ENCODE data around the gene RAB3IP.
A peak's percentile ranks its signal among the peaks of the same experiment; 100 is the strongest.
"Not testable (repeated sequence)": the region's sequence is repeated elsewhere in the genome, so short reads cannot be mapped to it uniquely, and the experiment has no call there.

Gene RAB3IP

GRCh38 chr12:69756088-69756755, 17.6 kb downstream of the RAB3IP start:
- no peak overlapping the region for H3K9ac ChIP-seq (ENCODE audit: low read length)
- H3K4me1 ChIP-seq (ENCODE audit: control insufficient read depth, insufficient read depth, low read length), result no peaks in the 10 kb centered on the region
- H3K27me3 ChIP-seq (ENCODE audit: control insufficient read depth, insufficient read depth, low read length), result no peaks in the 10 kb centered on the region
- no peak overlapping the region for H3K27ac ChIP-seq (ENCODE audit: low read depth, low read length)
- no peak overlapping the region for H3K4me3 ChIP-seq (ENCODE audit: low read depth, low read length)
- peaks cover 22% of the 10 kb centered on the region for H3K9me3 ChIP-seq (ENCODE audit: control insufficient read depth, insufficient read depth, low read depth, low read length)
- H3K36me3 ChIP-seq (ENCODE audit: control insufficient read depth, insufficient read depth, low read length), result peaks cover 21% of the 10 kb centered on the region

GRCh38 chr12:69758105-69758504, 19.4 kb downstream of the RAB3IP start:
- no peak overlapping the region for H3K9ac ChIP-seq (ENCODE audit: low read length)
- peaks cover 25% of the 10 kb centered on the region for H3K36me3 ChIP-seq (ENCODE audit: control insufficient read depth, insufficient read depth, low read length)
- no peak overlapping the region for H3K27ac ChIP-seq (ENCODE audit: low read depth, low read length)
- H3K4me1 ChIP-seq (ENCODE audit: control insufficient read depth, insufficient read depth, low read length), result no peaks in the 10 kb centered on the region
- H3K9me3 ChIP-seq (ENCODE audit: control insufficient read depth, insufficient read depth, low read depth, low read length), result peaks cover 30% of the 10 kb centered on the region
- H3K27me3 ChIP-seq (ENCODE audit: control insufficient read depth, insufficient read depth, low read length), result no peaks in the 10 kb centered on the region
- H3K4me3 ChIP-seq (ENCODE audit: low read depth, low read length), result no peak overlapping the region

GRCh38 chr12:69759581-69759980, 20.9 kb downstream of the RAB3IP start:
- H3K9ac ChIP-seq (ENCODE audit: low read length); H3K27ac ChIP-seq (ENCODE audit: low read depth, low read length); H3K4me1 ChIP-seq (ENCODE audit: control insufficient read depth, insufficient read depth, low read length); H3K4me3 ChIP-seq (ENCODE audit: low read depth, low read length); H3K27me3 ChIP-seq (ENCODE audit: control insufficient read depth, insufficient read depth, low read length): not testable (repeated sequence)
- Histone ChIP-seq H3K9me3 (ENCODE audit: control insufficient read depth, insufficient read depth, low read depth, low read length) (peaks cover 40% of the 10 kb centered on the region), H3K36me3 (ENCODE audit: control insufficient read depth, insufficient read depth, low read length) (peaks cover 28% of the 10 kb centered on the region)

- Histone ChIP-seq H3K9me3 (ENCODE audit: control insufficient read depth, insufficient read depth, low read depth, low read length) (peaks cover 59% of the 10 kb centered on the region), H3K9ac (ENCODE audit: low read length) (no peak overlapping the region)
Observed at GRCh38 chr12:69765515-69765914, 26.9 kb downstream of the RAB3IP start.

GRCh38 chr12:69766260-69766659, 27.6 kb downstream of the RAB3IP start:
- no peak overlapping the region for H3K9ac ChIP-seq (ENCODE audit: low read length)
- H3K36me3 ChIP-seq (ENCODE audit: control insufficient read depth, insufficient read depth, low read length), result peaks cover 33% of the 10 kb centered on the region
- H3K9me3 ChIP-seq (ENCODE audit: control insufficient read depth, insufficient read depth, low read depth, low read length), result peaks cover 59% of the 10 kb centered on the region

More at GRCh38 chr12:69765515-69765914, 26.9 kb downstream of the RAB3IP start:
- peaks cover 33% of the 10 kb centered on the region for H3K36me3 ChIP-seq (ENCODE audit: control insufficient read depth, insufficient read depth, low read length)
- no peak overlapping the region for H3K27ac ChIP-seq (ENCODE audit: low read depth, low read length)
- no peaks in the 10 kb centered on the region for H3K4me1 ChIP-seq (ENCODE audit: control insufficient read depth, insufficient read depth, low read length)
- no peak overlapping the region for H3K4me3 ChIP-seq (ENCODE audit: low read depth, low read length)
- H3K27me3 ChIP-seq (ENCODE audit: control insufficient read depth, insufficient read depth, low read length), result no peaks in the 10 kb centered on the region

GRCh38 chr12:69779928-69780327, 41.3 kb downstream of the RAB3IP start:
- H3K27ac ChIP-seq (ENCODE audit: low read depth, low read length), result no peak overlapping the region
- H3K9ac ChIP-seq (ENCODE audit: low read length), result no peak overlapping the region
- H3K9me3 ChIP-seq (ENCODE audit: control insufficient read depth, insufficient read depth, low read depth, low read length), result no peaks in the 10 kb centered on the region; the same call in 1 of the 2 replicates
- peaks cover 7% of the 10 kb centered on the region for H3K36me3 ChIP-seq (ENCODE audit: control insufficient read depth, insufficient read depth, low read length)
- H3K4me1 ChIP-seq (ENCODE audit: control insufficient read depth, insufficient read depth, low read length), result no peaks in the 10 kb centered on the region
- H3K4me3 ChIP-seq (ENCODE audit: low read depth, low read length), result peak overlapping the region; percentile 62
- no peaks in the 10 kb centered on the region for H3K27me3 ChIP-seq (ENCODE audit: control insufficient read depth, insufficient read depth, low read length)

More at GRCh38 chr12:69766260-69766659, 27.6 kb downstream of the RAB3IP start:
- no peak overlapping the region for H3K4me3 ChIP-seq (ENCODE audit: low read depth, low read length)
- no peaks in the 10 kb centered on the region for H3K4me1 ChIP-seq (ENCODE audit: control insufficient read depth, insufficient read depth, low read length)
- H3K27ac ChIP-seq (ENCODE audit: low read depth, low read length), result no peak overlapping the region
- no peaks in the 10 kb centered on the region for H3K27me3 ChIP-seq (ENCODE audit: control insufficient read depth, insufficient read depth, low read length)

- no peaks in the 10 kb centered on the region for H3K4me1 ChIP-seq (ENCODE audit: control insufficient read depth, insufficient read depth, low read length)
- H3K4me3 ChIP-seq (ENCODE audit: low read depth, low read length), result no peak overlapping the region
- no peaks in the 10 kb centered on the region; the same call in 1 of the 2 replicates for H3K9me3 ChIP-seq (ENCODE audit: control insufficient read depth, insufficient read depth, low read depth, low read length)
- peaks cover 18% of the 10 kb centered on the region for H3K36me3 ChIP-seq (ENCODE audit: control insufficient read depth, insufficient read depth, low read length)
- no peak overlapping the region for H3K27ac ChIP-seq (ENCODE audit: low read depth, low read length)
- H3K27me3 ChIP-seq (ENCODE audit: control insufficient read depth, insufficient read depth, low read length), result no peaks in the 10 kb centered on the region
- no peak overlapping the region for H3K9ac ChIP-seq (ENCODE audit: low read length)
Observed at GRCh38 chr12:69783365-69783764, 44.7 kb downstream of the RAB3IP start.

GRCh38 chr12:69789351-69789750, 50.7 kb downstream of the RAB3IP start:
- Histone ChIP-seq H3K27me3 (ENCODE audit: control insufficient read depth, insufficient read depth, low read length) (no peaks in the 10 kb centered on the region), H3K36me3 (ENCODE audit: control insufficient read depth, insufficient read depth, low read length) (peaks cover 17% of the 10 kb centered on the region), H3K4me1 (ENCODE audit: control insufficient read depth, insufficient read depth, low read length) (no peaks in the 10 kb centered on the region), H3K27ac (ENCODE audit: low read depth, low read length) (no peak overlapping the region), H3K4me3 (ENCODE audit: low read depth, low read length) (no peak overlapping the region), H3K9me3 (ENCODE audit: control insufficient read depth, insufficient read depth, low read depth, low read length) (peaks cover 24% of the 10 kb centered on the region), H3K9ac (ENCODE audit: low read length) (no peak overlapping the region)

- Histone ChIP-seq H3K4me1 (ENCODE audit: control insufficient read depth, insufficient read depth, low read length) (no peaks in the 10 kb centered on the region), H3K9ac (ENCODE audit: low read length) (no peak overlapping the region), H3K27ac (ENCODE audit: low read depth, low read length) (no peak overlapping the region), H3K27me3 (ENCODE audit: control insufficient read depth, insufficient read depth, low read length) (no peaks in the 10 kb centered on the region), H3K9me3 (ENCODE audit: control insufficient read depth, insufficient read depth, low read depth, low read length) (peaks cover 24% of the 10 kb centered on the region), H3K36me3 (ENCODE audit: control insufficient read depth, insufficient read depth, low read length) (peaks cover 26% of the 10 kb centered on the region), H3K4me3 (ENCODE audit: low read depth, low read length) (no peak overlapping the region)
Observed at GRCh38 chr12:69792533-69792932, 53.9 kb downstream of the RAB3IP start.

GRCh38 chr12:69807101-69807897, 68.6 kb downstream of the RAB3IP start:
- not testable (repeated sequence) for H3K9ac ChIP-seq (ENCODE audit: low read length); H3K4me3 ChIP-seq (ENCODE audit: low read depth, low read length); H3K27me3 ChIP-seq (ENCODE audit: control insufficient read depth, insufficient read depth, low read length); H3K4me1 ChIP-seq (ENCODE audit: control insufficient read depth, insufficient read depth, low read length); H3K27ac ChIP-seq (ENCODE audit: low read depth, low read length)
- peaks cover 11% of the 10 kb centered on the region for H3K36me3 ChIP-seq (ENCODE audit: control insufficient read depth, insufficient read depth, low read length)
- H3K9me3 ChIP-seq (ENCODE audit: control insufficient read depth, insufficient read depth, low read depth, low read length), result peaks cover 26% of the 10 kb centered on the region; the same call in 1 of the 2 replicates

GRCh38 chr12:69810870-69811498, 72.3 kb downstream of the RAB3IP start:
- Histone ChIP-seq H3K4me3 (ENCODE audit: low read depth, low read length) (no peak overlapping the region), H3K4me1 (ENCODE audit: control insufficient read depth, insufficient read depth, low read length) (no peaks in the 10 kb centered on the region), H3K36me3 (ENCODE audit: control insufficient read depth, insufficient read depth, low read length) (peaks cover 12% of the 10 kb centered on the region), H3K9me3 (ENCODE audit: control insufficient read depth, insufficient read depth, low read depth, low read length) (peaks cover 24% of the 10 kb centered on the region; the same call in 1 of the 2 replicates), H3K9ac (ENCODE audit: low read length) (no peak overlapping the region), H3K27ac (ENCODE audit: low read depth, low read length) (no peak overlapping the region), H3K27me3 (ENCODE audit: control insufficient read depth, insufficient read depth, low read length) (no peaks in the 10 kb centered on the region)
